HepG2 (cell line): ENCODE results near the gene WNT3A. TPM values are rescaled to one million over a fixed set of nuclear protein-coding genes. Genes with fewer than 3 reads are reported as not detected.
"Not testable (repeated sequence)": the region's sequence is repeated elsewhere in the genome, so short reads cannot be mapped to it uniquely, and the experiment has no call there.

Source experiments
- CEBPG ChIP-seq: IDR thresholded peaks from 2 replicates; pipeline ENCODE4 v1.6.1; 2016
- DR1 ChIP-seq: sonication (generic); formaldehyde crosslinking; IDR thresholded peaks from 2 replicates; pipeline ENCODE4 v1.8.0; 2021; ENCODE audit warnings: mild to moderate bottlenecking, missing genetic modification reagents, inconsistent platforms
- FOSL2 ChIP-seq: sonication (generic); formaldehyde crosslinking; IDR thresholded peaks from 2 replicates; pipeline ENCODE4 v1.4.0; 2020; ENCODE audit warnings: missing genetic modification reagents
- GATAD2A ChIP-seq: IDR thresholded peaks from 2 replicates; pipeline ENCODE4 v1.6.1; 2016
- MAX ChIP-seq: IDR thresholded peaks from 2 replicates; pipeline ENCODE4 v1.6.1; 2012; ENCODE audit warnings: inconsistent platforms
- MAZ ChIP-seq, 2 experiments: sonication (generic) in 1 of 2; formaldehyde crosslinking in 1 of 2; IDR thresholded peaks; 2 replicates each; pipeline versions ENCODE4 v1.5.0 to v1.6.1; 2012 to 2020; ENCODE audit warnings: low read depth in 2 of 2, mild to moderate bottlenecking in 2 of 2, borderline replicate concordance in 1 of 2, improper control_type of control experiment in 1 of 2, low read length in 1 of 2, missing genetic modification reagents in 1 of 2, moderate library complexity in 1 of 2
- MXD1 ChIP-seq: sonication (generic); formaldehyde crosslinking; IDR thresholded peaks from 2 replicates; pipeline ENCODE4 v1.4.0; 2020; ENCODE audit warnings: mild to moderate bottlenecking, missing genetic modification reagents
- NR2F6 ChIP-seq, 2 experiments: IDR thresholded peaks; 2 replicates each; pipeline ENCODE4 v1.6.1; 2016; ENCODE audit warnings: antibody characterized with exemption in 1 of 2, mild to moderate bottlenecking in 1 of 2
- PATZ1 ChIP-seq: sonication (generic); formaldehyde crosslinking; IDR thresholded peaks from 2 replicates; pipeline ENCODE4 v1.4.0; 2020; ENCODE audit warnings: missing genetic modification reagents
- POGZ ChIP-seq: sonication (generic); formaldehyde crosslinking; IDR thresholded peaks from 2 replicates; pipeline ENCODE4 v1.4.0; 2020; ENCODE audit warnings: mild to moderate bottlenecking, missing genetic modification reagents
- SALL1 ChIP-seq: sonication (generic); formaldehyde crosslinking; IDR thresholded peaks from 2 replicates; pipeline ENCODE4 v1.8.0; 2022; ENCODE audit warnings: mild to moderate bottlenecking, missing genetic modification reagents
- SAP130 ChIP-seq: IDR thresholded peaks from 2 replicates; pipeline ENCODE4 v1.6.1; 2016; ENCODE audit warnings: low read depth
- SP5 ChIP-seq: IDR thresholded peaks from 2 replicates; pipeline ENCODE4 v1.6.1; 2016; ENCODE audit warnings: low read depth, borderline replicate concordance
- THAP11 ChIP-seq: IDR thresholded peaks from 2 replicates; pipeline ENCODE4 v1.6.1; 2016; ENCODE audit warnings: missing biosample characterization, missing genetic modification reagents
- ZBTB38 ChIP-seq: sonication (generic); formaldehyde crosslinking; IDR thresholded peaks from 2 replicates; pipeline ENCODE4 v1.5.1; 2020; ENCODE audit warnings: mild to moderate bottlenecking, missing genetic modification reagents
- ZFX ChIP-seq: sonication (generic); formaldehyde crosslinking; IDR thresholded peaks from 2 replicates; pipeline ENCODE4 v1.4.0; 2020; ENCODE audit warnings: mild to moderate bottlenecking, low read depth, missing genetic modification reagents, moderate library complexity
- ZNF574 ChIP-seq: sonication (generic); formaldehyde crosslinking; IDR thresholded peaks from 2 replicates; pipeline ENCODE4 v1.4.0; 2020; ENCODE audit warnings: missing genetic modification reagents
- ZNF644 ChIP-seq: IDR thresholded peaks from 2 replicates; pipeline ENCODE4 v1.6.1; 2016; ENCODE audit warnings: low read depth
- ZNF687 ChIP-seq: sonication (generic); formaldehyde crosslinking; IDR thresholded peaks from 2 replicates; pipeline ENCODE4 v1.5.1; 2020; ENCODE audit warnings: mild to moderate bottlenecking, missing genetic modification reagents, moderate library complexity
- ZNF788 ChIP-seq: sonication (generic); formaldehyde crosslinking; IDR thresholded peaks from 2 replicates; pipeline ENCODE4 v1.5.0; 2020; ENCODE audit warnings: mild to moderate bottlenecking, missing genetic modification reagents, borderline replicate concordance
- polyA plus RNA-seq, 8 experiments: library from polyadenylated mRNA; depleted of rRNA in 3 of 8; stranded (reverse) in 7 of 8; unstranded in 1 of 8; fragments of >200 nt; fragmentation: Illumina TruSeq in 4 of 8; extraction: Trizol in 4 of 8; gene quantifications; 2 replicates each; pipeline versions ENCODE4 v1.2.1 to v1.2.3, GENCODE V29; 2011 to 2016; ENCODE audit warnings: low read depth in 4 of 8, missing spikeins in 1 of 8, mixed read lengths in 1 of 8; ENCODE audit not compliant: insufficient read depth in 1 of 8
- total RNA-seq, 5 experiments: library from RNA; depleted of rRNA; stranded (reverse); fragments of >200 nt; fragmentation: Illumina TruSeq; extraction: Trizol; gene quantifications; 2 replicates each; pipeline ENCODE4 v1.2.3, GENCODE V29; 2016; ENCODE audit warnings: low read depth in 1 of 5

The WNT3A gene
- total and polyA plus RNA-seq, 2 of the 13 experiments (the other 11 are each of a cell fraction or from before 2014, with no cell fraction given): not detected

- TF ChIP-seq MAZ (IDR thresholded peaks at IDR 0.05; ENCODE audit: borderline replicate concordance, low read depth, low read length); NR2F6 (IDR thresholded peaks at IDR 0.05): not testable (repeated sequence)
- 0 out of 2 replicates have a peak, but pooled peaks have one; percentile 38 for TF ChIP-seq MAZ (CRISPR knock-in tag; IDR thresholded peaks at IDR 0.05; ENCODE audit: low read depth)
- TF ChIP-seq ZNF687 (CRISPR knock-in tag): peak; percentile 70
- peak; percentile 47; the same call in 1 of the 2 replicates for TF ChIP-seq DR1 (CRISPR knock-in tag)
- TF ChIP-seq FOSL2 (CRISPR knock-in tag): 0 out of 2 replicates have a peak, but pooled peaks have one; percentile 8
- TF ChIP-seq MAX: peak; percentile 51; the same call in 1 of the 2 replicates
- peak; percentile 46; the same call in 1 of the 2 replicates for TF ChIP-seq SALL1
- TF ChIP-seq POGZ (CRISPR knock-in tag): 0 out of 2 replicates have a peak, but pooled peaks have one; percentile 21
- peak; percentile 34; the same call in 1 of the 2 replicates for TF ChIP-seq ZNF574 (CRISPR knock-in tag)
- peak; percentile 51; the same call in 1 of the 2 replicates for TF ChIP-seq SP5
- TF ChIP-seq THAP11 (CRISPR knock-in tag): 0 out of 2 replicates have a peak, but pooled peaks have one; percentile 32
- TF ChIP-seq NR2F6 (CRISPR knock-in tag; IDR thresholded peaks at IDR 0.05): peak; percentile 71
- TF ChIP-seq ZNF644 (CRISPR knock-in tag): 0 out of 2 replicates have a peak, but pooled peaks have one; percentile 8
- peak; percentile 54; the same call in 1 of the 2 replicates for TF ChIP-seq SAP130 (CRISPR knock-in tag)
- peak; percentile 74 for TF ChIP-seq PATZ1 (CRISPR knock-in tag)
- peak; percentile 72 for TF ChIP-seq ZFX (CRISPR knock-in tag)
- TF ChIP-seq GATAD2A (CRISPR knock-in tag): peak; percentile 51; the same call in 1 of the 2 replicates
- TF ChIP-seq ZNF788: peak; percentile 45; the same call in 1 of the 2 replicates
- 0 out of 2 replicates have a peak, but pooled peaks have one; percentile 57 for TF ChIP-seq MXD1 (CRISPR knock-in tag)
- peak; percentile 58 for TF ChIP-seq CEBPG (CRISPR knock-in tag)
- peak; percentile 62; the same call in 1 of the 2 replicates for TF ChIP-seq ZBTB38 (CRISPR knock-in tag)
Observed at GRCh38 chr1:227972843-227973374, 33.9 kb upstream of the WNT3A start (continued).
